ENCODE measurements around the gene ZSWIM7.
A peak's percentile ranks its signal among the peaks of the same experiment; 100 is the strongest.

Gene ZSWIM7

GRCh38 chr17:15999141-15999973 is at the start of gene ZSWIM7, which contains the start of gene TTC19:
TSS of gene ZSWIM7 (minus strand) at chr17:15999704. CDS start at chr17:15999594, 110 bp downstream.
TSS of gene TTC19 (plus strand) at chr17:15999824. CDS start at chr17:15999849, 25 bp downstream.
- peak within 1 kb of the TSS; percentile 74 for H3K4me3 ChIP-seq (replicated peaks; ENCODE audit: low read depth, low read length)
- DNase-seq (ENCODE audit: low read depth), result peak; percentile 95
- no peak for TF ChIP-seq CTCF (IDR thresholded peaks at IDR 0.05; ENCODE audit: low read length, missing control alignments)

GRCh38 chr17:16048811-16049449 is 49.4 kb upstream of the ZSWIM7 start:
- no peak for TF ChIP-seq CTCF (IDR thresholded peaks at IDR 0.05; ENCODE audit: low read length, missing control alignments)
- no peak for DNase-seq (ENCODE audit: low read depth)
- H3K4me3 ChIP-seq (replicated peaks; ENCODE audit: low read depth, low read length), result no peak overlapping the region

GRCh38 chr17:16046966-16047365 is 47.5 kb upstream of the ZSWIM7 start:
- no peak overlapping the region for H3K4me3 ChIP-seq (replicated peaks; ENCODE audit: low read depth, low read length)
- no peak for TF ChIP-seq CTCF (IDR thresholded peaks at IDR 0.05; ENCODE audit: low read length, missing control alignments)
- peak; percentile 25 for DNase-seq (ENCODE audit: low read depth)

GRCh38 chr17:16044487-16044886 is 45.0 kb upstream of the ZSWIM7 start:
- H3K4me3 ChIP-seq (replicated peaks; ENCODE audit: low read depth, low read length), result no peak overlapping the region
- TF ChIP-seq CTCF (IDR thresholded peaks at IDR 0.05; ENCODE audit: low read length, missing control alignments), result no peak
- DNase-seq (ENCODE audit: low read depth), result no peak

GRCh38 chr17:16040710-16041251 is 41.3 kb upstream of the ZSWIM7 start:
- DNase-seq (ENCODE audit: low read depth), result peak; percentile 70
- TF ChIP-seq CTCF (IDR thresholded peaks at IDR 0.05; ENCODE audit: low read length, missing control alignments), result no peak

GRCh38 chr17:16037636-16038035 is 38.1 kb upstream of the ZSWIM7 start:
- no peak overlapping the region for H3K4me3 ChIP-seq (replicated peaks; ENCODE audit: low read depth, low read length)
- DNase-seq (ENCODE audit: low read depth), result no peak
- no peak for TF ChIP-seq CTCF (IDR thresholded peaks at IDR 0.05; ENCODE audit: low read length, missing control alignments)

More at GRCh38 chr17:16040710-16041251, 41.3 kb upstream of the ZSWIM7 start:
- no peak overlapping the region for H3K4me3 ChIP-seq (replicated peaks; ENCODE audit: low read depth, low read length)

Data from fibroblast of pulmonary artery (primary cell).